HS-5 (cell line): ENCODE data around the gene IL19.

Source experiments
- DNase-seq: peaks from one replicate; pipeline ENCODE4 v3.0.0-alpha.2; 2012; ENCODE audit warnings: low read depth

Gene IL19

GRCh38 chr1:206770531-206771337 is at the start of gene IL19:
TSS of gene IL19 (plus strand) at chr1:206770773. CDS start at chr1:206836663, 65,890 bp downstream.
- DNase-seq = no peak

GRCh38 chr1:206721454-206721853 is 49.1 kb upstream of the IL19 start:
- DNase-seq = no peak

GRCh38 chr1:206722751-206723461 is 47.7 kb upstream of the IL19 start:
- no peak for DNase-seq

- DNase-seq = no peak
Measured at GRCh38 chr1:206723462-206723804, 47.1 kb upstream of the IL19 start.

- no peak for DNase-seq
Measured at GRCh38 chr1:206723805-206724472, 46.6 kb upstream of the IL19 start.

GRCh38 chr1:206725109-206725963 is 45.2 kb upstream of the IL19 start:
- no peak for DNase-seq

- DNase-seq = no peak
Measured at GRCh38 chr1:206727981-206728696, 42.4 kb upstream of the IL19 start.

GRCh38 chr1:206728697-206728987 is 41.9 kb upstream of the IL19 start:
- DNase-seq = no peak

- no peak for DNase-seq
Measured at GRCh38 chr1:206729050-206729449, 41.5 kb upstream of the IL19 start.

- DNase-seq = no peak
Measured at GRCh38 chr1:206729507-206729906, 41.1 kb upstream of the IL19 start.

- no peak for DNase-seq
Measured at GRCh38 chr1:206732508-206732907, 38.1 kb upstream of the IL19 start.

GRCh38 chr1:206732992-206733391 is 37.6 kb upstream of the IL19 start:
- DNase-seq = no peak

- DNase-seq = no peak
Measured at GRCh38 chr1:206734499-206735142, 36.0 kb upstream of the IL19 start.

GRCh38 chr1:206735553-206736031 is 35.0 kb upstream of the IL19 start:
- no peak for DNase-seq

GRCh38 chr1:206736878-206737728 is 33.5 kb upstream of the IL19 start:
- DNase-seq = no peak

GRCh38 chr1:206737729-206738201 is 32.8 kb upstream of the IL19 start:
- DNase-seq = no peak

- no peak for DNase-seq
Measured at GRCh38 chr1:206738370-206739366, 31.9 kb upstream of the IL19 start.

GRCh38 chr1:206739411-206740076 is 31.0 kb upstream of the IL19 start:
- DNase-seq = no peak
